Activated CD8-positive, alpha-beta memory T cell treated with anti-CD3 and anti-CD28 coated beads for 4 hours (primary cell): ENCODE measurements around the gene STK32C.
"Not testable (repeated sequence)": the region's sequence is repeated elsewhere in the genome, so short reads cannot be mapped to it uniquely, and the experiment has no call there.

Experiments
- DNase-seq, 2 donors: peaks; one replicate each; pipeline ENCODE4 v3.0.0-alpha.2; 2020; ENCODE audit warnings: low read depth in 2 of 2

Gene STK32C

GRCh38 chr10:132281915-132282666, 25.7 kb downstream of the STK32C start:
- no peak for DNase-seq

- no peak for DNase-seq
Observed at GRCh38 chr10:132280646-132281074, 27.1 kb downstream of the STK32C start.

DNA sequence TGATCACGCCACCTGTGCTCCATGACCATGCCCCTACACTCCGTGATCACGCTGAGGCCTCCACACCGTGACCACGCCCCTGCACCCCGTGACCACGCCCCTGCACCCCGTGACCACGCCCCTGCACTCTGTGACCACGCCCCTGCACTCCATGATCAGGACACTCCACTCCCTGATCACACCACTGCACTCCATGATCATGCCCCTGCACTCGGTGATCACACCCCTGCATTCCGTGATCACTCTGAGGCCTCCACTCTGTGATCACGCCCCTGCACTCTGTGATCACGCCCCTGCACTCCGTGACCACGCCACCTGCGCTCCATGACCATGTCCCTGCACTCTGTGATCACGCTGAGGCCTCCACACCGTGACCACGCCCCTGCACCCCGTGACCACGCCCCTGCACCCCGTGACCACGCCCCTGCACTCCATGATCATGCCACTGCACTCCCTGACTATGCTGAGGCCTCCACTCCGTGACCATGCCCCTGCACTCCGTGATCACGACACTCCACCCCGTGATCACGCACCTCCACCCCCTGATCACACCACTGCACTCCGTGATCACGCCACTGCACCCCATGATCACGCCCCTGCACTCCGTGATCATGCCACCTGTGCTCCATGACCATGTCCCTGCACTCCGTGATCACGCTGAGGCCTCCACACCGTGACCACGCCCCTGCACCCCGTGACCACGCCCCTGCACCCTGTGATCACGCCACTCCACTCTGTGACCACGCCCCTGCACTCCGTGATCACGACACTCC, 27.7 kb downstream of the STK32C start:
- no peak for DNase-seq

DNA sequence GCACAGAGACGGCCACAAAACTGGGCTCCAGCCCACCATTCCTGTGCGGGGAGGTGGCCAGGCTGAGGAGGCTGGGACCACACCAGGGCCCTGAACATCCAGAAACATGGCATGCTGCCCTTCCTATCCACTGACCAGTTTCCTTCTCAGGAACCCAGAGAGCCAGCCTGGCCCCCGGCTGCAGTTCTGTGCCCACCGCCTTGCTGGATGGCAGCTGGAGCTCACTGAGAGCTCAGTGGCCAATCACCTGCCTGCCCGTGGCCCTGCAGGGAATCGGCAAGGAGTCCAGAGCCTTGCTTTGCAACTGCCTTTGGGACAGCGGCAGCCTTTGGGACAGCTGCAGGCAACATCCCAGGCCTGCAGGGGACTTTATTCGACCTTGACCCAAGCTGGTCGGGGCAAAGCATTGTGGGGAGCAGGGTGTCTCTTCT, 30.4 kb downstream of the STK32C start:
- no peak for DNase-seq

GRCh38 chr10:132276706-132277105, 31.0 kb downstream of the STK32C start:
- no peak for DNase-seq

- DNase-seq, result no peak
Observed at GRCh38 chr10:132276179-132276675, 31.5 kb downstream of the STK32C start.

GRCh38 chr10:132275426-132276178, 32.1 kb downstream of the STK32C start:
- no peak for DNase-seq

- no peak for DNase-seq
Observed at GRCh38 chr10:132274986-132275385, 32.8 kb downstream of the STK32C start.

- DNase-seq, result no peak
Observed at GRCh38 chr10:132274581-132274980, 33.2 kb downstream of the STK32C start.

DNA sequence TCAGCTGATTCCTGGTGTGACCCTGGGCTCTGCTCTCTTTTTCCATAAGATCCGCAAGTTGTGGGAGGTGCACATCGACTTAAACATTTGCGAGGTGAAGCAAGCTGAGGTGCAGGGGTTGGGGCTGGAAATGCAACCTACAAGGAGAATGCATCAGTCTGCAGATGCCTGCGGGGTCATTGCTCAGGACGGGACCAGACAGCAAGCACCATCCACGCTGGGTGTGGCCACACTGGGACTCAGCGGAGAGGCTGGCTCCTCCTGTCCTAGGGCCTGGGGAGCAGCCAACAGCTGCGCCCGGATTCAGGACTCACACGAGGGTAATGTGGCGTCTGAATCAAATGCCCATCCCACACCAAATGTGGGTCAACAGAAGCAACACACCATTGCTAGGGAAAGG, 33.8 kb downstream of the STK32C start:
- no peak for DNase-seq

GRCh38 chr10:132273304-132273944, 34.3 kb downstream of the STK32C start:
- no peak for DNase-seq

- DNase-seq, result no peak
Observed at GRCh38 chr10:132272231-132272971, 35.3 kb downstream of the STK32C start.

GRCh38 chr10:132271458-132272230, 36.1 kb downstream of the STK32C start:
- no peak for DNase-seq

GRCh38 chr10:132270721-132271457, 36.9 kb downstream of the STK32C start:
- DNase-seq, result no peak

GRCh38 chr10:132270256-132270655, 37.5 kb downstream of the STK32C start:
- DNase-seq, result no peak

- no peak for DNase-seq
Observed at GRCh38 chr10:132269266-132270230, 38.2 kb downstream of the STK32C start.

GRCh38 chr10:132267916-132268315, 39.8 kb downstream of the STK32C start:
- DNase-seq, result not testable (repeated sequence)

DNA sequence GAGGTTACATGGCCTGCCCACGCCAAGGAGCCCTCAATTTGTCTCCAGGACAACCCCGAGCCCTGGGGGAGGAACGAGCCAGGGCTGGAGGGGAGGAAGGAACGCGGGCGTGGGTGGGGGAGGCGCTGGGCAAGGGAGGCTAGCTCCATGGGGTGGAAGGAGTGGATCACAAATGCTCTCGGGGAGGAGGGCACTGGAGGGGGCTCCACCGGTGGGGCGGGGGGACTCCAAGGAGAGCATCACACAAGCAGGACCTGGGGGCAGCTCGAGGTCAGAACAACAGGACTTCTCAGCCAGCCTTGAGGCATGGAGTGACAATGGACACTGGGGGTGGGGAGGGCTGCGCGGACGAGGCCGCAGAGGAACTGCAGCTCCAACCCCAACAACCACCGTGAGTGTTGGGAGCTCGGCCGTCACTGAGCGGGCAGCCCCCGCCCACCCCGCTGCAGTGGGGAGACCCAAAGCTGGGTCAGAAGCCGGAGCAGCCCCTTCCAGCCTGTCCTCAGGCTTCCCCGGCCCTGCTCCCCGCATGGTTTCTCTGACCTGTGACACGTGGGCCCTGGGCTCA, 41.1 kb downstream of the STK32C start:
- no peak for DNase-seq
